Measurements from ENCODE around the gene UBC. TPM values are rescaled to one million over a fixed set of nuclear protein-coding genes. Genes with fewer than 3 reads are reported as not detected.
A peak's percentile ranks its signal among the peaks of the same experiment; 100 is the strongest.
"Not testable (repeated sequence)": the region's sequence is repeated elsewhere in the genome, so short reads cannot be mapped to it uniquely, and the experiment has no call there.

The UBC gene
- total RNA-seq, 2 experiments from 2014 or later = 1,024 to 1,046 TPM

DNA sequence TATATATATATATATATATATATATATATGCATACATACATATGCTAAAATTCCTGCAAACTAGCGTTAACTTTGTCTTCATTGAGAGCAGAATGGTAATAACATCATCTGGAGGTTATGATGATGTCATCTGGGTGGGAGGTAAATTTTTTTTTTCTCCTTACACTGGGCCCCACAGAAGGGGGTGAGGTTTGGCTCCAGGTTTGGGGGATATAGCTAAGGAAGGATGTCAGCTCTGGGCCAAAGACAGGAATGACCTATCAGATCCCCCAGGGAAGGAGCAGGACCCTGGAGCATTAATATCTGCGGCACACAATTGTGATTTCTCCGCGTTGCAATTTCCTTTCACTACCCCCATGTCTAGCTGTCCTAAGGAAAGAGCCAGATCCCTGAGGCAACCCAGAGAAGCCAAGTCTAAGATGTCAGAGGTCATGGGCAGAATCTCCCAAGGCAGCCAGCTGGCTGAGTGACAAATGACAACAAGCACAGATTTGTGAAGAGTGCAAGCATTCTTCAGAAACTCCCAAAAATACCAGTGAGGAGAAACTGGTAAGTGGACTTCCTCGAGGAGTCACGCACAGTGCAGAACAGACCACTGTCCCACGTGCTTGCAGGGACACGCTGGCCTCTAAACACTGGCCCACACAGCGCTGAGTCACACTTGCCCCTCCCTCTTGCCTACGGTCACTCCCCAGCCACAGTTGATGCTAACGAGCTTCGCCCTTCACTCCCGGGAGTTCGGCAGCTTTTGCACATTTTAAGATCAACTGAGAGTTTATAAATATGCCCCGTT lies 9.9 kb downstream of the UBC start:
- Mint-ChIP-seq H3K27ac (no peak overlapping the region), H3K36me3 (no peaks in the 10 kb centered on the region), H3K27me3 (no peaks in the 10 kb centered on the region), H3K4me3 (no peak overlapping the region), H3K4me1 (peaks cover 5% of the 10 kb centered on the region), H3K9me3 (no peaks in the 10 kb centered on the region)
- DNase-seq (no peak), ATAC-seq (ENCODE audit: low read depth) (no peak)
- POLR2A ChIA-PET = no interaction called here

DNA sequence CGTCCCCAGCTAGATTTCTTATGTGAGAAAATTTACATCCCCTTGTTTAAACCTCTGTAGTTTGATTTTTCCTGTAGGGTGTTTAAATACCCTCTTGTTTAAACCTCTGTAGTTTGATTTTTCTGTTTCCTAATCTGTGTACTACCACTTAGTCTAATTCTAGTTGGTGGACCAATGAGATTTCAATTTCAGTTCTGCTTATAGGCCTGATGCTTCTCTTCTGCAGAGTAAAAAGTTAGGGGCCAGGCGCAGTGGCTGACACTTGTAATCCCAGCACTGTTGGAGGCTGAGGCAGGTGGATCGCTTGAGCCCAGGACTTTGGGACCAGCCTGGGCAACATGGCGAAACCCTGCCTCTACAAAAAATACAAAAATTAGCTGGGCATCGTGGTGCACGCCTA lies 11.5 kb downstream of the UBC start:
- no peaks in the 10 kb centered on the region for H3K9me3 Mint-ChIP-seq
- POLR2A ChIA-PET = no interaction called here
- DNase-seq (no peak), ATAC-seq (ENCODE audit: low read depth) (no peak)
- H3K4me3 Mint-ChIP-seq = no peak overlapping the region
- H3K36me3 Mint-ChIP-seq = no peaks in the 10 kb centered on the region
- H3K4me1 Mint-ChIP-seq = peaks cover 17% of the 10 kb centered on the region
- no peaks in the 10 kb centered on the region for H3K27me3 Mint-ChIP-seq
- no peak overlapping the region for H3K27ac Mint-ChIP-seq

DNA sequence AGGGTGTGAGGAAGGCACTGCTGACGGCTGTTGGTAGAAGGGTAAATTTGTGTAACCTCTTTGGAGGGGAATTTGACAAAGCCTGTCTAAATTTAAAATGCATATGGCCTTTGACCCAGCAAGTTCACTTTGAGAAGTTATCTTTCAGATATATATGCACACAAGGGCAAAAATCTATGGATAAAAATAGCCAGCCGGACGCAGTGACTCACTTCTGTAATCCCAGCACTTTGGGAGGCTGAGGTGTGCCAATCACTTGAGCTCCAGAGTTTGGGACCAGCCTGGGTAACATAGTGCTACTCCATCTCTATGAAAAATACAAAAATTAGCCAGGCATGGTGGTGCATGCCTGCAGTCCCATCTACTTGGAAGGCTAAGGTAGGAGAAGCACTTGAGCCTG lies 13.4 kb downstream of the UBC start:
- Mint-ChIP-seq H3K9me3 (no peaks in the 10 kb centered on the region), H3K36me3 (no peaks in the 10 kb centered on the region), H3K27me3 (peaks cover 2% of the 10 kb centered on the region), H3K4me3 (no peak overlapping the region), H3K4me1 (peaks cover 12% of the 10 kb centered on the region), H3K27ac (no peak overlapping the region)
- POLR2A ChIA-PET = interaction anchor here (1.2 kb wide), 1 partner anchor 13 kb away, joined by 7 read pairs; the partner anchor contains the start of gene UBC
- ATAC-seq (ENCODE audit: low read depth) (no peak), DNase-seq (no peak)

DNA sequence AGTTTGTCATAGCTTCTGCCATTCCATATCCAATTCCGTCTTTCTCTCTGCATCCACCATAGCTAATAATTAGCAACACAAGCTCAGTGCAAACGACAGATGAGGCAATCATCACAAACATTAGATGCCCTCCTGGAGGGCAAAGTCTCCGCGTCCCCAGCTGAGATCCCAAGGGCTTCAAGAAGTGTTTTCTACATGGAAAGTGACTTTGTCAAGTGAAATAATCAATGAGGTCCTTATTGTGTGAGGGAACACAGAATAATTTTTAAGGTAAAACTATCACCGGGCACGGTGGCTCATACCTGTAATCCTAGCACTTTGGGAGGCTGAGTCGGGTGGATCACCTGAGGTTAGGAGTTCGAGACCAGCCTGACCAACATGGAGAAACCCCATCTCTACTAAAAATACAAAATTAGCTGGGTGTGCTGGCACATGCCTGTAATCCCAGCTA lies 14.1 kb downstream of the UBC start:
- DNase-seq; H3K27me3 Mint-ChIP-seq; H3K9me3 Mint-ChIP-seq; H3K4me3 Mint-ChIP-seq; H3K27ac Mint-ChIP-seq; H3K36me3 Mint-ChIP-seq; ATAC-seq (ENCODE audit: low read depth); POLR2A ChIA-PET: not testable (repeated sequence)
- peaks cover 12% of the 10 kb centered on the region for H3K4me1 Mint-ChIP-seq

DNA sequence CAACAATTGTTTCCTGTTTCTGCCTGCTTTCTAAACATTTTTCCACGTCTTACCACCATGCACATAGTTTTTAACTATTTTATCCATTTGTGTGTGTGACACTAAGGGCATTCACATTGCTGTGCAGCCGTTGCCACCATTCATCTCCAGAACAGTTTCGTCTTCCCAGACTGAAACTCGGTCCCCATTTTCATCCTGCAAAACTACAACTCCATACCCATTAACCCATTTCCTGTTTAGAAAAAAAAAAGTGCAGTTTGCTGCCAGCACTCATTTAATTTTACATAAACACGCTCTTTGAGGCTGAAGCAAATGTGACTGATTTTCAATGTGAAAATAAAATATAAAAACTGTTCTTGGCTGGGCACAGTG lies 15.5 kb downstream of the UBC start:
- peaks cover 12% of the 10 kb centered on the region for H3K4me1 Mint-ChIP-seq
- peak overlapping the region; percentile 31 for H3K4me3 Mint-ChIP-seq
- H3K36me3 Mint-ChIP-seq = no peaks in the 10 kb centered on the region
- no peaks in the 10 kb centered on the region for H3K9me3 Mint-ChIP-seq
- peaks cover 2% of the 10 kb centered on the region for H3K27me3 Mint-ChIP-seq
- DNase-seq (no peak), ATAC-seq (ENCODE audit: low read depth) (no peak)
- POLR2A ChIA-PET = no interaction called here
- H3K27ac Mint-ChIP-seq = no peak overlapping the region

DNA sequence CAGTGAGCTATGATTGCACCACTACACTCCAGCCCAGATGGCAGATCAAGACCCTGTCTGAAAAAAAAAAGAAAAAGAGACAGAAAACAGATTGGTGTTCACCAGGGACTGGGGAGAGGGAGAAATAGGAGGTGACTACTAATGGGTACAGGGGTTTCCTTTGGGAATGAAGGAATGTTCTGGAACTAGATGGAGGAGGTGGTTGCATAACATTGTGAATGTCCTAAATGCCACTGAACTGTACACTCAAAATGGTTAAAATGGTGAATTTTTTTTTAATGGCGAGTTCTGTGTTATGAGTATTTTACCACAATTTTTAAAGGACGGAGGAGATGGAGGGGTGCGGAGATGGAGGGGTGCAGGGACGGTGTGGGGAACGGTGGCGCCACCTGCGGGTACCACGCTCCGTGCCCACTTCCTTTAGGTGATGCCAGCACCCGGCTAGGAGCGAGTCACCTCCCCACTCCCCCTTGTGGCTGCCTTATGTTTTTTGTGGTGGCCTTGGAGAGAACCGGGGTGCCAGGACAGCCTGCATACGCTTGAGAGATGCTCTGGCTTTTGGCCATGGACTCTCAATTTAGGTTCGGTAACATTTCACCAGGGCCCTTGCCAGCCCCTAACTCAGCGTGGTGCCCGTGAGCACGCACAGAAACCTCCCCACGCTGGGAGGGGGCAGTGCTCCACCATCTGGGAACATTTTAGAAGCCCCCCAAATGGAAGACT lies 16.1 kb downstream of the UBC start:
- peaks cover 4% of the 10 kb centered on the region for H3K27me3 Mint-ChIP-seq
- H3K4me3 Mint-ChIP-seq = peak overlapping the region; percentile 31
- H3K36me3 Mint-ChIP-seq = no peaks in the 10 kb centered on the region
- H3K4me1 Mint-ChIP-seq = peaks cover 12% of the 10 kb centered on the region
- no peak overlapping the region for H3K27ac Mint-ChIP-seq
- peak; percentile 90 for ATAC-seq (ENCODE audit: low read depth)
- POLR2A ChIA-PET = no interaction called here
- no peaks in the 10 kb centered on the region for H3K9me3 Mint-ChIP-seq
- DNase-seq = peak; percentile 64

DNA sequence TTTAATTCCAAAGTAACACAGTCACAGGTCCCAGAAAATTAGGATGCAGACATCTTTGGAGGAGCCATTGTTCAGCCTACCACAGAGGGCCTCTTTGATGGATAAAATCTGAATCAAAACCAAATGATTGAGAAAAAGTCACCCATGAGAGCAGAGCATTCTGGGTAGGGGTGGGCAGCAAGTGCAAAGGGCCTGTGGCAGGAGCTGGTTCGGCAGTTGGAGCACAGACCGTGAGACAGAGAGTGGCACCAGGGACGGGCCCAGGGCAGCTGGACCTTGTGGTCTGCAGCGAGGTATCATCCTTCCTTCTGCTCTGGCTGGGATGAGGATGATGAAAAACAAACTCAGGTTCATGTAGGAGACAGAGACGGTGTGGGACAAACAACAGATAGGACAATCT lies 18.0 kb downstream of the UBC start:
- no peak overlapping the region for H3K4me3 Mint-ChIP-seq
- H3K27ac Mint-ChIP-seq = no peak overlapping the region
- H3K4me1 Mint-ChIP-seq = peaks cover 12% of the 10 kb centered on the region
- no peaks in the 10 kb centered on the region for H3K36me3 Mint-ChIP-seq
- ATAC-seq (ENCODE audit: low read depth) (no peak), DNase-seq (no peak)
- no peaks in the 10 kb centered on the region for H3K9me3 Mint-ChIP-seq
- H3K27me3 Mint-ChIP-seq = peaks cover 4% of the 10 kb centered on the region
- POLR2A ChIA-PET = no interaction called here

DNA sequence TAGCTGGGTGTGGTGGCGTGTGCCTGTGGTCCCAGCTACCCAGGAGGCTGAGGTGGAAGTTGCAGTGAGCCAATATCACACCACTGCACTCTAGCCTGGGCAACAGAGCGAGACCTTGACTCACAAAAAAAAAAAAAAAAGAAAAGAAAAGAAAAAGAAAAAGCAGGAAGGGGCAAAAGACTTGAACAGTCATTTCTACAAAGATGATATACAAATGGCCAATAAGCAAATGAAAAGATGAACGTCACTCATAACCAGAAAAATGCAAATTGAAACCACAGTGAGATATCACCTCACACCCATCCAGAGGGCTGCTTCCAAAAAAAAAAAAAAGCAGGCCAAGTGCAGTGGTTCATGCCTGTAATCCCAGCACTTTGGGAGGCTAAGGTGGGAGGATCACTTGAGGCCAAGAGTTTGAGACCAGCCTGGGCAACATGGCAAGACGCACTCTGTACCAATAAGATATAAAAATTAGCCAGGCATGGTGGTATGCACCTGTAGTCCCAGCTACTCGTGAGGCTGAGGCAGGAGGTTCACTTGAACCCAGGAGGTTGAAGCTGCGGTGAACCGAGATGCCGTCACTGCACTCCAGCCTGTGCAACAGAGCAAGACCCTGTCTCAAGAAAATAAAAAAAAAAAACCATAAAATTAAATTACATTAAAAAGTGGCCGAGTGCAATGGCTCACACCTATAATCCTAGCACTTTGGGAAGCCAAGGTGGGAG lies 20.5 kb downstream of the UBC start:
- Mint-ChIP-seq H3K4me1 (peaks cover 9% of the 10 kb centered on the region), H3K4me3 (no peak overlapping the region), H3K36me3 (no peaks in the 10 kb centered on the region), H3K9me3 (no peaks in the 10 kb centered on the region), H3K27ac (no peak overlapping the region), H3K27me3 (peaks cover 4% of the 10 kb centered on the region)
- ATAC-seq (ENCODE audit: low read depth) (no peak), DNase-seq (no peak)
- POLR2A ChIA-PET = interaction anchor here (1.0 kb wide), 1 partner anchor 16 kb away, joined by 3 read pairs; no protein-coding TSS in a partner anchor

DNA sequence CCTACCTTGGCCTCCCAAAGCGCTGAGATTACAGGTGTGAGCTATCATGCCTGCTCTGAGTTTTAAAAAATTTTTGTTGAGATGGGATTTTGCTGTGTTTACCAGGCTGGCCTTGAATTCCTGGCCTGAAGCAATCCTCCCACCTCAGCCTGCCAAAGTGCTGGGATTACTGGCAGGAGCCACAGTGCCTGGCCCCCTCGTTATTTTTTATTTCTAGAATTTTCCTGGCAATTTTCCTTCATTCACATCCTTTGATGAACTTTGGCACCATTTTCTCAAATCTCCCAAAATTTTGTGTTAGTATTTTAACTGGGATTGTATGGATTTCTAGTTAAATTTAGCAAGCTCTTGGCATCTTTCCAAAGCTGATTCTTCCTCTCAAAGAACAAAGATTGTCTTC lies 26.2 kb downstream of the UBC start:
- Mint-ChIP-seq H3K36me3 (no peaks in the 10 kb centered on the region), H3K9me3 (no peaks in the 10 kb centered on the region), H3K27ac (no peak overlapping the region), H3K4me3 (no peak overlapping the region), H3K27me3 (no peaks in the 10 kb centered on the region), H3K4me1 (no peaks in the 10 kb centered on the region)
- ATAC-seq (ENCODE audit: low read depth) (no peak), DNase-seq (no peak)
- POLR2A ChIA-PET = no interaction called here

DNA sequence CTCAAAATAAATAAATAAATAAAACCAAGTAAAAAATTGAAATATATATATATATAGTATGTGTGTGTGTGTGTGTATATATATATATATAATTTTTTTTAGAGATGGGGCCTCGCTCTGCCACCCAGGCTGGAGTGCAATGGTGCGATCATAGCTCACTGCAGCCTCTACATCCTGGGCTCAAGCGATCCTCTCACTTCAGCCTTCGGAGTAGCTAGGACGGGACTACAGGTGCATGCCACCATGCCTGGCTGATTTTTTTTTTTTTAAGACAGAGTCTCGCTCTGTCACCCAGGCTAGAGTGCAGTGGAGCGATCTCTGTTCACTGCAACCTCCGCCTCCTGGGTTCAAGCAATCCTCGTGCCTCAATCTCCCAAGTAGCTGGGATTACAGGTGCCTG lies 26.7 kb downstream of the UBC start:
- H3K4me1 Mint-ChIP-seq; H3K27me3 Mint-ChIP-seq; H3K9me3 Mint-ChIP-seq; POLR2A ChIA-PET; ATAC-seq (ENCODE audit: low read depth); H3K4me3 Mint-ChIP-seq; H3K36me3 Mint-ChIP-seq; DNase-seq; H3K27ac Mint-ChIP-seq: not testable (repeated sequence)

DNA sequence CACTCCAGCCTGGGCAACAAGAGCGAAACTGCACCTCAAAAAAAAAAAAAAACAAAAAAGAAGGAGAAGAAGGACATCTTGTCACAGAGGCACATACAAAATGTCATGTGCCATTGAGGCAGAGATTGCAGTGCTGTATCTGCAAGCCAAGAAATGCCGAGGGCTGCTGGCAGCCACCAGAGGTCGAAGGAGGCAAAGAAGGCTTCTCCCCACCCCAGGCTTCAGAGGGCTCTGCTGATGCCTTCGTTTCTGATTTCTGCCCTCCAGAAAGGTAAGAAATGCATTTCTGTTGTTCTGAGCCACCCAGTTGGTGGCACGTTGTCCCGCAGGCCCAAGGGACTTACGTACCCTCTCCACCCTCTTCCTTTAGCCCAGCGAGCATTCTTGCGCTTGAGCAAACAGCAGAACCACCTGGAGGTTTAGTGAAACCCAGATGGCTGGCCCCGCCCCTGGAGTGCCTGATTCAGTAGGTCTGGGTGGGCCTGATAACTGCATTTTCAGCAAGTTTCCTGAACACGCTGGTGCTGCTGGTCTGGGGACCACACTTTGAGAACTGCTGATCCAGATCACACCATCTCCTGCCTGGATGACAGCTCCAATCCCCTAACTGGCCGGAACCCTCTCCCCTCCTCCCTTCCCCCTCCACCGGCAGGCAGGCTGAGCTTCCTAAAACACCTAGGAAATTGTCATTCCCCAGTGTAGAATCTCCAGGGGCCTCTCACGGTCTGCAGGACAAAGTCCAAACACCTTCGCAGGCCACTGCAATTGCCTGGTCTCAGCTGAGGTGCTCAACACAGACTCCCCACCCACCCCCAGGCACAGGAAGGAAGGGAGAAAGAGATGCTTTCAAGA lies 29.6 kb downstream of the UBC start:
- Mint-ChIP-seq H3K36me3 (no peaks in the 10 kb centered on the region), H3K27me3 (no peaks in the 10 kb centered on the region), H3K4me3 (no peak overlapping the region), H3K9me3 (no peaks in the 10 kb centered on the region), H3K4me1 (peaks cover 13% of the 10 kb centered on the region), H3K27ac (no peak overlapping the region)
- DNase-seq (no peak), ATAC-seq (ENCODE audit: low read depth) (no peak)
- POLR2A ChIA-PET = interaction anchor here (0.7 kb wide), 1 partner anchor 8 kb away, joined by 5 read pairs; no protein-coding TSS in a partner anchor

DNA sequence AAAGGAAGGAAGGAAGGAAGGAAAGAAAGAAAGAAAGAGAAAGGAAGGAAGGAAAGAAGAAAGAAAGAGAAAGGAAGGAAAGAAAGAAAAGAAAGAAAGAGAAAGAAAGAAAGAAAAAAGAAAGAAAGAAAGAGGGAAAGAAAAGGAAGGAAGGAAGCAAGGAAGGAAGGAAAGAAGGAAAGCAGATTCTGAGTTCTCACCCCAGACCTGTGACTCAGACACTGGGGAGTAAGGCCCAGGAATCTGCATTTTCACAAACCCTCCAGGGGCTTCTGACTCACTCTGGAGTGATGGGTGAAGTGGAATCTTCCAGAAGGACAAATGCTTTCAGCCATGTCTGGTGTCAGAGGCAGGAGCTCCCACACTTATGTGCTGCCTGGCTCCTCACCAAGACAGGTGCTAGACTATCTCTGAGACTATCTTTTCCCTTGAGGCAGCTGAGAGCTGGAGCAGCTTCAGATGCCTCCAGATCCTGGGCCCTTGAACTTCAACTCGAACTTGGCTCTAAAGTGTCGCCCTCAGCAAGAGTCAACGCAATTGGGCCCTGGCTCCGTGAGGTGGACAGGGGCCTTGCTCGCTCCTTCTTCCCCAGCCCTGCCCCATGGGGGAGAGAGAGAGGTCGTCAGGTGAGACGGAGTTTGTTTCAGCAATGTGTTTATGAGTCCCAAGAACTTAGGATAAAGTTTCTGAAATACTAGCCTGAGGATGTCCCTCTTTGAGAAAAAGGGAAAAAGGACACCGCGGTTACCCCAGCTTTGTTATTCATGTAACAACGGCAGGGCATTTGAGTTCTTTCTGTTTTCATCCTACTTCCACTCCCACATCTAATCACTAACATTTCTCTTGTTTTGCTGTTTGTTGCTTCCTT lies 31.0 kb downstream of the UBC start:
- Mint-ChIP-seq H3K27ac (peak overlapping the region; percentile 5), H3K4me1 (peaks cover 13% of the 10 kb centered on the region), H3K36me3 (no peaks in the 10 kb centered on the region), H3K4me3 (no peak overlapping the region), H3K9me3 (no peaks in the 10 kb centered on the region), H3K27me3 (no peaks in the 10 kb centered on the region)
- POLR2A ChIA-PET = interaction anchor here (0.7 kb wide), 1 partner anchor 10 kb away, joined by 5 read pairs; no protein-coding TSS in a partner anchor
- ATAC-seq (ENCODE audit: low read depth) (no peak), DNase-seq (no peak)

All from activated naive CD8-positive, alpha-beta T cell treated with anti-CD3 and anti-CD28 coated beads, Interleukin-2, amount 10 ng/mL, durations not matched to agents 7 days and 5 days (primary cell).